Amygdala (tissue), 56 donors: ENCODE results near the gene CTNNBL1.

Source experiments
- DNase-seq, 56 donors: peaks; one replicate each; lab custom pipeline; 2025; lab: John Stamatoyannopoulos, UW

The CTNNBL1 gene

GRCh38 chr20:37735541-37735940 lies 41.7 kb downstream of the CTNNBL1 start:
- no peak for DNase-seq

GRCh38 chr20:37736132-37736531 lies 42.3 kb downstream of the CTNNBL1 start:
- DNase-seq: no peak

GRCh38 chr20:37737826-37738420 lies 44.1 kb downstream of the CTNNBL1 start:
- no peak for DNase-seq

GRCh38 chr20:37741055-37741454 lies 47.2 kb downstream of the CTNNBL1 start:
- DNase-seq: no peak

GRCh38 chr20:37741570-37741969 lies 47.7 kb downstream of the CTNNBL1 start:
- DNase-seq: no peak

- no peak for DNase-seq
Observed at GRCh38 chr20:37742131-37742530, 48.3 kb downstream of the CTNNBL1 start.

- DNase-seq: no peak
Observed at GRCh38 chr20:37744347-37744746, 50.5 kb downstream of the CTNNBL1 start.

- no peak for DNase-seq
Observed at GRCh38 chr20:37745553-37745952, 51.7 kb downstream of the CTNNBL1 start.

GRCh38 chr20:37748015-37748414 lies 54.2 kb downstream of the CTNNBL1 start:
- DNase-seq: no peak

GRCh38 chr20:37749218-37749617 lies 55.4 kb downstream of the CTNNBL1 start:
- no peak for DNase-seq

- peak in 3 of 56 donors; percentile 3 to 32 (median 3) for DNase-seq
Observed at GRCh38 chr20:37749620-37750403, 56.0 kb downstream of the CTNNBL1 start.

- DNase-seq: peak in 9 of 56 donors; percentile 1 to 30 (median 7)
Observed at GRCh38 chr20:37755665-37756064, 61.8 kb downstream of the CTNNBL1 start.

- DNase-seq: no peak
Observed at GRCh38 chr20:37756234-37756633, 62.4 kb downstream of the CTNNBL1 start.

- no peak for DNase-seq
Observed at GRCh38 chr20:37757550-37757949, 63.7 kb downstream of the CTNNBL1 start.

- DNase-seq: no peak
Observed at GRCh38 chr20:37758332-37758731, 64.5 kb downstream of the CTNNBL1 start.

- DNase-seq: no peak
Observed at GRCh38 chr20:37759052-37759553, 65.3 kb downstream of the CTNNBL1 start.

GRCh38 chr20:37759761-37760209 lies 66.0 kb downstream of the CTNNBL1 start:
- DNase-seq: no peak

GRCh38 chr20:37760322-37760721 lies 66.5 kb downstream of the CTNNBL1 start:
- no peak for DNase-seq

- no peak for DNase-seq
Observed at GRCh38 chr20:37762716-37763485, 69.1 kb downstream of the CTNNBL1 start.

- DNase-seq: no peak
Observed at GRCh38 chr20:37764333-37764935, 70.6 kb downstream of the CTNNBL1 start.

- DNase-seq: no peak
Observed at GRCh38 chr20:37770908-37771307, 77.1 kb downstream of the CTNNBL1 start.
